Stimulated activated CD8-positive, alpha-beta memory T cell treated with anti-CD3 and anti-CD28 coated beads, Interleukin-2, amount 100 ng/mL, for 48 hours (primary cell): Measurements from ENCODE around the gene AGO3.
"Not testable (repeated sequence)": the region's sequence is repeated elsewhere in the genome, so short reads cannot be mapped to it uniquely, and the experiment has no call there.

Experiments
- DNase-seq, 2 donors: peaks; one replicate each; pipeline ENCODE4 v3.0.0-alpha.2; 2020; ENCODE audit warnings: low read depth in 2 of 2

The AGO3 gene

GRCh38 chr1:35930593-35931445, at the start of gene AGO3:
TSS of gene AGO3 (plus strand) at chr1:35931105. CDS start at chr1:35931427, 322 bp downstream.
- peak; percentile 79 to 87 for DNase-seq

- no peak for DNase-seq
These were observed 49.0 kb upstream of the AGO3 start for GRCh38 chr1:35881850-35882273.

DNA sequence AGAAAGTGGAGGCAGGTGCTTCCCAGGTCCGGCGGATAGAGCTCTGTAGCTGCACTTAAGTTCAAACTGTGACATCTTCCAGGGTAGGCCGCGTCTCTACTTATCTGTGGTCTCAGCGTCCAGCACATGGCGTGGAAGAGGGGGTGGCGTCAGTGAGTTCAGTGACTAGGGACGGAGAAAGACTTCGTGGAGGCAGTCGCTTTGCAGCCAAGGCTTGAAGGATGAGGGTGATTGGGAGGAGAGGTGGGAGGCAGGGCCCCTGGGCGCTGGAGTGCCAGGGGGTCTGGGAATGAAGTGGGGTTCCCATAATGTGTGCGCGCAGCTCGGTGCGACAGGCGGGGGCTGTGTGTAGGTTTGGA, 48.3 kb upstream of the AGO3 start:
- no peak for DNase-seq

- DNase-seq, result peak; percentile 95 to 98
These were observed 47.8 kb upstream of the AGO3 start, which contains the start of gene AGO1 for GRCh38 chr1:35882945-35883634. TSS of gene AGO1 (plus strand) at chr1:35883209. CDS start at chr1:35883422, 213 bp downstream.

DNA sequence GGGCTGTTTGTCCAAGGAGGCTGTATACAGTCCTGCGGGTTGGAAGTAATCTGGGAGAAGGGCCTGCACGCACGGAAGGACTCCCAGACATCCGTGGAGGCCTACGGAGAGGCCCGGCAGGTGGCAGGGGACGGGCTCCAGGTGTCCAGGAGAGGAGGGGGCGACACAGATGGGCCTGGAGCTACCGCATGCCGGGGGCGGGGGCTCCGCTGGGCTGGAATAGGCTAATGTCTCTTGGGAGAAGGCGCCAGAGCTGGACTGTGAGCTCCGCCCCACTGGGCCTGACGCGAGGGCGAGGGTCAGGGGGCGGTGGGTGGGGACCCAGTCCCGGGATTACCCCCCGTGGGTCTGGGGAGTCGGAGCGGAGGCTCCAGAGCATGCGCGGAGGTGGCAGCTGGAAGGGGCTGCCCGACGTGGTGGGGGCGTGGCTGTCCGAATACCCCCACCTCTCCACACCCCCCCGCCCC, 47.2 kb upstream of the AGO3 start:
- peak; percentile 30 to 40 for DNase-seq

DNA sequence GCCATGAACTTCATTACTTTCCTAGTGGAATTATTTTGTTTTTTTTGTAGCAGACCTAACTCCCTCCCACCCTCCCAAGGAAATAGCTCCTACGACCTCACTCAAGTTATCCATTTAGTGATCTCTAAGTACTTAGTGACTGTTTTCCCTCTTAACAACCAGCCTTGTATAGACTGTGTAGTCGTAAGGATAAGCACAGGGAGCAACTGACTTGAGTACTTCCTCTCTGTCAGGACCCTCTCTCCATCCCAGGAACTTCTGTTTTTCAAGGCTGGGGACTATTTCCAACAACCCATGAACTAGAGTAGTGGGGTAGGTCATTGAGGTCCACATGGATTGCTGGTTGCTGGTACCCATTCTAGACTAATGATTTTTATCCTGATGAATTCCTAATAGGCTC, 46.0 kb upstream of the AGO3 start:
- no peak for DNase-seq

DNA sequence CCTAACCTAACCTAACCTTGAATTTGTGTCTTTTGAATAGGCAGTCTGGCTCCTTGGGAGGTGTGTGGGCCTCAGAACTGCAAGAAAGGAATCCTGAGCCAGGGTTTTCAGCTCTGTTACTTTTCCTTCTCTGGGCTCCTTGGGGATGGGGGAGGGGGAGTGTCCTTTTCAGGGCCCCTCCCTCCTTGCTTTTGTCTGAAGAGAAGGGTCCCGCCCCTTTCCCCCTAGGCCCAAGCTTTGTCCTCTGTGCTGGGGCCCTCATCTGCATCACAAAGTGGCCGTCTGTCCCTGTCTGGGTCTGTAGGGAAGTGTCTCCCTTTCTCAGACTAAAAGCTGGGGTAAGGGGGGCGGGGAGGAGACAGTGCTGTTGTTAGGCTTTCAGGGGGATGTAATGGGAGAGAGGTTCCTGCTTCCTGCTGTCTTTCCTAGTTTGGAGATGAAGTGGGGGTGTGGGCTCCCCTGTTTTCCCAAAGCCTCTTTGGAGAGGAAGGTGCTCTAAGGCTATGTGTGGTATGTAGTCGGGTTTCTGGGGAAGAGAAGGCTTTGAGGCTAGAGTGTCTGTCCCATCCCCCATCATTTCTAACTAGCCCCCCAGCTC, 44.8 kb upstream of the AGO3 start:
- DNase-seq, result no peak

- no peak for DNase-seq
These were observed 44.1 kb upstream of the AGO3 start for GRCh38 chr1:35886577-35887431.

DNA sequence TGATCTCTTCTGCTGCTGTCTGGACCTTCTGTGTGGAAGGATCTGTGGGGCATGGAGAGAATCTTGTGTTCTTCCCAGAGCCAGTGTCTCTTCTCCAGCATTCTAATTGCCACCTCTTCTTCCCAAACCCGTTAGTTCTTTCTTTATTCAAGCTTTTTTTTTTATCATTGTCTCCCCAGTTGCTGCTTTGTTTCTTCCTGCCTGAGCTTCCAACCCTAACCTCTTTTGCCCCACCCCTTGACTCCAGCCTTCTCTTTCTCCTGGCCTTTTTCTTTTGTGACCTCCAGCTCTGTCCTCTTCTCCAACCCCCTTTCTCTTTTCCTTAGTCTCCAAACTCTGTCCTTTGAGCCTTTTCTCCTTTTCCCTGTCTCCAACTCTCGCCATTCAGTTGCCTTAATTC, 43.4 kb upstream of the AGO3 start:
- no peak for DNase-seq

DNA sequence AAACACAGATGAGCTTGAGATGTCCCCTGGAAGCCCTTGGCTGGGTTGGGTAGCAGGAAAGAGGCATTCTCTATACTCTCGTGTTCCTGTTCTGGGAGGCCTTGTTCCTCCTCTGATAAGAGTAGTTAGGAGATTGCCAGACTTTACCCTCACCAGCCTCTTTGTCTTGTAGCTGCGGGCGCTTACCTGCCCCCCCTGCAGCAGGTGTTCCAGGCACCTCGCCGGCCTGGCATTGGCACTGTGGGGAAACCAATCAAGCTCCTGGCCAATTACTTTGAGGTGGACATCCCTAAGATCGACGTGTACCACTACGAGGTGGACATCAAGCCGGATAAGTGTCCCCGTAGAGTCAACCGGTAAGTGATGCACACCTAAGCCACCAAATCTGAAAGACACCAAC, 42.6 kb upstream of the AGO3 start:
- DNase-seq, result no peak

GRCh38 chr1:35888981-35889380, 41.9 kb upstream of the AGO3 start:
- not testable (repeated sequence) for DNase-seq

DNA sequence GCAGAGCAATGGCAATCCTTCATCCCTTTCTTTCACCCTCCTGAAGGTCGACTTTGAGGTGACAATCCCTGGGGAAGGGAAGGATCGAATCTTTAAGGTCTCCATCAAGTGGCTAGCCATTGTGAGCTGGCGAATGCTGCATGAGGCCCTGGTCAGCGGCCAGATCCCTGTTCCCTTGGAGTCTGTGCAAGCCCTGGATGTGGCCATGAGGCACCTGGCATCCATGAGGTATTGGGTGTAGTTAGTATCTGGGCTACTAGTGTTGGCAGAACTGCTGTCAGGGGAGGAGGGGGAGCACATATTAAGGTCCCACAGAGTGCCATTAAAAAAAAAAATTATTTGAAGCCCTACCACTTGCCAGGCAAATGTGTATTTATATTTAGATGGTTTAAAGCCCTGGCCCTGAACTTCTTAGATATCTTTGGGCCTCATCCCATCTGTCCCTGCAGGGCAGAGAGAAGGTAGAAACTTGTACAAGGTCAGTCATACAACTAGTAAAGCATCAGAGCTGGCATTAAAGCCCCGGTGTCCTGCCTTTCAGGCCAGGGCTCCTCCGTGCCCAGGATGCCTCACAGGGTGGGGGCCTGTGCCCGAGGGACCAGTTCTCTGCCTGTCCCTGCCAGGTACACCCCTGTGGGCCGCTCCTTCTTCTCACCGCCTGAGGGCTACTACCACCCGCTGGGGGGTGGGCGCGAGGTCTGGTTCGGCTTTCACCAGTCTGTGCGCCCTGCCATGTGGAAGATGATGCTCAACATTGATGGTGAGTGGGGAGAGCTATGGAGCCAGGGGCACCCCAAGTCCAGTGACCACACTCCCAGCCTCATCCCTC, 37.6 kb upstream of the AGO3 start:
- DNase-seq, result no peak

DNA sequence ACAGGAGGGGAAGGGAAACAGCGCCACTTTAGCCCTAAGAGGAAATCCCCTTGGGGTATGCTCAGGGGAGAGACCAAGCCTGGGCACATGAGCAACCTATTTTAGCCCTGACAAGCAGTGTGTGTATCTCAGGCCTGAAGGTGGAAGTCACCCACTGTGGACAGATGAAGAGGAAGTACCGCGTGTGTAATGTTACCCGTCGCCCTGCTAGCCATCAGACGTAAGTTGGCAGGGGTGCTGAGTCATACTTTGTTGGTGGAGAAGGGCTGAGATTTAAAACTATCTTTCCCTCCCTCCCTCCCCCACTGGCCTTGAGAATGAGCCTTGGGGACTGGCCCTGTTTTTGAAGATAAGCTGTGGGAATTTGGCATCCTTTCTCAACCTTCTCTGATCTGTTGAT, 36.7 kb upstream of the AGO3 start:
- no peak for DNase-seq

DNA sequence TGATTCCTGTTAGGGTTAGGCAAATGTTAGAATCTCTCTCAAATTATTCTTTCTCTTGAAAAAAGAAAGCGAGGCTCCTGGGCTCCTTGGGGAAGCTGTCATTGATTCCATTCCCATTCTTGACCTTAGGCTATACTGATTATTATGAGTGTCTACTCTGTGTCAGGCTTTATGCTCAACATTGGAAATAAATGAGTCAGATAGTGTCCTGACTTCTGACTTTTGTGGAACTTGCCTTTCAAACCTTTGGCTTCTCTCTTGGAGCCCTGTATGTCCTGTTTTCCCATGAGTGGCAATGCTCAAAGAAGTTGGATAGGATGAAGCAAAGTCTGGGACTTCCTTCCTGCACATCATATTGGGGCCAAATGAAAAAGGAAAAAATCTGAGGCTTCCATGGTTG, 36.2 kb upstream of the AGO3 start:
- DNase-seq, result no peak

- DNase-seq, result no peak
These were observed 31.0 kb upstream of the AGO3 start for GRCh38 chr1:35899941-35900340.

DNA sequence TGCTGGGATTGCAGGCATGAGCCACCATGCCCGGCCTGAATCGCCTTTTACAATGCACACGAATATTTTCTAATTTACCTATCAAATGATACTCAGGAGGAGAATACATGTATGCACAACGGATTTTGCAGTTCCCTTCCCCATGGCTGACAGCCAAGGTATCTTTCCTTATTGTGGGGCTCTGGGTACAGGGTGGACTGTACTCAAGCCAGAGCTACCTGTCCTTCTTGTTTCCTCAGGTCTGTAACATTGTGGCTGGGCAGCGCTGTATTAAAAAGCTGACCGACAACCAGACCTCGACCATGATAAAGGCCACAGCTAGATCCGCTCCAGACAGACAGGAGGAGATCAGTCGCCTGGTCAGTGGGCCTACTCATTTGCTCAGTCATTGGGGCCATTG, 29.7 kb upstream of the AGO3 start:
- DNase-seq, result no peak

GRCh38 chr1:35902671-35903070, 28.2 kb upstream of the AGO3 start:
- no peak for DNase-seq

DNA sequence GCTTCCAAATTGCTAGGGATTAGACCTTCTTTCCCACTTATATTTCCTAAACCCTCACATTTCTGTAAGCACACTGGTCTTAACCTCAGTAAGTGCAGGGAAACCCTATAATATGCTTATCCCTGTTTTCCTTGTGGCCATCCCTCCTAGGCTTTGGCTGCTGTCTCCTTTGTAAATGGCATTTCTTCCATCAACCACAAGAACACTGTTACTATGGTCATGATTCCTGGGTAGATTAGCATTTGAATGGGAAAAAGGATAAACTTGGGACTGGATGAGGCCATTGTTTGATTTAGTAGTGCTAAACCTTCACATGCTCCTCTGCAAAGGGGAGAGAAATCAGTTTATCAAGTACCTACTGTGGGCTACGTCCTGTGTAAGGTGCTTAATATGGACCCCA, 16.2 kb upstream of the AGO3 start:
- no peak for DNase-seq

DNA sequence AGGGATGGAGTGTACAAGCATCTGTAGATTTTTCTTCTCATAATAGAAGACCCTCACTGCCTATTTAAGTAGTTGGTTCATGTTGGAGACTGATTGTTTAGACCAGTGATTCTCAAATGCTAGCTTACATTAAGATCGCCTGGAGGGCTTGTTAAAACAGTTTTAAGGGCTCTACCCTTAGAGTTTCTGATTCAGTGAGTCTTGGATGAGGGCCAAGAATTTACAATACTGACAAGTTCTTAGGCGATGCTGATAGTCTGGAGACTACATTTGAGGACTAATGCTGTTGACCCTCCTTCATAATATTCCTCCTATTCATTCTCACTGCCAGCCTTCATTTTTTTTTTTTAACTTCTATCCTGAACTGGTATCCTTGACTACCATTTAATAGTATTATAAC, 15.2 kb upstream of the AGO3 start:
- DNase-seq, result no peak

DNA sequence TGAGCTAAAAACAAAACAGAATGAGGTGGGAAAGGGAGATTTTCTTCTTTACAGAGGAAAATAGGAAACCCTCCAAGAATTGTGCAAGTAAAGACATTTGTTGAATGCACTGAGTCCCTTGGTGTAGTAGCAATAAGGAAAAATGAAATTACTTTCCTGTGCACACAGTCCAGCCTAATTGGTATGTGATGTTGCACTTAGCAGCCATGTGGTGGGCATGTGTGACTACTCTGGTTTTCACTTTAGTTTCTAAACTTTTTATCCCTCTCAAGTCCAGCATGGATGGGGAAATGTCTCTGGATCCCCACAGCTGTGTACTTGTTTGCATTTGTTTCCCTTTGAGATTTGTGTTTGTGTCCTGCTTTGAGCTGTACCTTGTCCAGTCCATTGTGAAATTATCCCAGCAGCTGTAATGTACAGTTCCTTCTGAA, 7.1 kb upstream of the AGO3 start:
- DNase-seq, result no peak

DNA sequence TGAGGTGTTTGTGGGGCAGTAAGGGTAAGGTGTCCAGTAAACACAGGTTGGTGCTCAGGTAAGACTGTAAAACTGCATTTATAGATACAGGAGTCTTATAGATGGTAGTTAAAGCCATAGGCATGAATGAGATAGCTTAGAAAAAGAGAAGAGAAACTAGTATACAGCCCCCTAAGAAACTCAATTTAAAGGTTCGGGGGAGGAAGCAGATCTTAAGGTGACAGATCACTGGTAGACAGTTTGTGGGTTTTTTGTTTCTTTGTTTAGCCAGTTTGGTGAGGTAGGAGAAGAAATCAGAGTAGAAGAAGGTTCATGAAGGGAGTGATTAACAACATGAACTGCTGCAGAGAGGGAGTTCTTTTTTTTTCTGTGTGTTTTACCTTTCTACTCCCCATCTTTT, 6.1 kb upstream of the AGO3 start:
- DNase-seq, result no peak
